Measurements from ENCODE around the gene NFKBIE. TPM values are rescaled to one million over a fixed set of nuclear protein-coding genes. Genes with fewer than 3 reads are reported as not detected.

NFKBIE gene
- total RNA-seq, 1 experiment from 2014 or later: 17.6 TPM

Other genes with a start within 250 kb of the NFKBIE start
- gene MRPL14, start 138.1 kb downstream of the NFKBIE start, total RNA-seq (2014; rRNA removed; shearing (Covaris generic)): 67.0 and 69.4 TPM in 2 replicates
- gene TMEM63B, start 138.0 kb downstream of the NFKBIE start, total RNA-seq (2014; rRNA removed; shearing (Covaris generic)): 7.1 and 12.7 TPM in 2 replicates
- gene CAPN11, start 106.7 kb downstream of the NFKBIE start, total RNA-seq (2014; rRNA removed; shearing (Covaris generic)): not detected in 2 replicates
- 0.53 TPM in 1 of 2 replicates, not detected in the other for gene MYMX, start 48.6 kb downstream of the NFKBIE start, total RNA-seq (2014; rRNA removed; shearing (Covaris generic))
- 6.7 and 11.0 TPM in 2 replicates for gene SLC29A1, start 42.0 kb downstream of the NFKBIE start, total RNA-seq (2014; rRNA removed; shearing (Covaris generic))
- 1,415 and 1,548 TPM in 2 replicates for gene HSP90AB1, start 18.4 kb downstream of the NFKBIE start, total RNA-seq (2014; rRNA removed; shearing (Covaris generic))
- 89.9 and 107 TPM in 2 replicates for gene SLC35B2, start 8.0 kb downstream of the NFKBIE start, total RNA-seq (2014; rRNA removed; shearing (Covaris generic))
- not detected in 2 replicates for gene TMEM151B, start 4.9 kb upstream of the NFKBIE start, total RNA-seq (2014; rRNA removed; shearing (Covaris generic))
- 11.4 and 12.1 TPM in 2 replicates for gene AARS2, start 47.8 kb upstream of the NFKBIE start, total RNA-seq (2014; rRNA removed; shearing (Covaris generic))
- not detected in 2 replicates for gene SPATS1, start 77.1 kb upstream of the NFKBIE start, total RNA-seq (2014; rRNA removed; shearing (Covaris generic))
- gene CDC5L, start 122.2 kb upstream of the NFKBIE start, total RNA-seq (2014; rRNA removed; shearing (Covaris generic)): 38.0 and 41.2 TPM in 2 replicates